Ovary (tissue), 9 donors: ENCODE results near the gene NGEF. TPM values are rescaled to one million over a fixed set of nuclear protein-coding genes. Genes with fewer than 3 reads are reported as not detected.
"Not testable (repeated sequence)": the region's sequence is repeated elsewhere in the genome, so short reads cannot be mapped to it uniquely, and the experiment has no call there.

ENCODE experiments used
- DNase-seq, 5 donors: peaks; one replicate each; pipeline ENCODE4 v3.0.0-alpha.2; 2019 to 2020
- H3K27ac ChIP-seq, 2 donors: fragments of 200-600 bp; one replicate each; pipeline versions ENCODE4 v1.5.1 to v1.8.0; 2019 to 2022
- H3K27me3 ChIP-seq: fragments of 200-600 bp; one replicate; pipeline ENCODE4 v1.8.0; 2022
- H3K36me3 ChIP-seq: fragments of 200-600 bp; sonication (generic); one replicate; pipeline ENCODE4 v1.5.1; 2019
- H3K4me1 ChIP-seq: one replicate; pipeline ENCODE4 v1.8.1; 2013; ENCODE audit warnings: mild to moderate bottlenecking, moderate library complexity; ENCODE audit not compliant: insufficient read depth
- H3K4me3 ChIP-seq: fragments of 200-600 bp; sonication (generic); one replicate; pipeline ENCODE4 v1.5.1; 2017
- H3K9me3 ChIP-seq, 2 donors: fragments of 200-600 bp in 1 of 2; sonication (generic) in 1 of 2; one replicate each; pipeline versions ENCODE4 v1.5.1 to v1.8.1; 2013 to 2019; ENCODE audit warnings: mild to moderate bottlenecking in 1 of 2, moderate library complexity in 1 of 2
- CTCF ChIP-seq, 3 donors: fragments of 450-650 bp in 2 of 3; fragments of 200-600 bp in 1 of 3; IDR thresholded peaks; one replicate each; pipeline versions ENCODE4 v1.5.1 to v1.8.0; 2016 to 2022; ENCODE audit warnings: antibody characterized with exemption in 3 of 3, mild to moderate bottlenecking in 1 of 3
- EP300 ChIP-seq: sonication (generic); formaldehyde crosslinking; IDR thresholded peaks from one replicate; pipeline ENCODE4 v1.6.1; 2017; ENCODE audit warnings: antibody characterized with exemption
- POLR2A ChIP-seq: fragments of 450-650 bp; IDR thresholded peaks from one replicate; pipeline ENCODE4 v1.6.1; 2017; ENCODE audit warnings: antibody characterized with exemption, mild to moderate bottlenecking, moderate library complexity
- WGBS, 3 donors: extraction: QIAGEN DNeasy Blood & Tissue Kit in 1 of 3; methylation state at CpG; one replicate each; pipeline versions ENCODE4 v1.1.5 to v1.1.7; 2013 to 2017; 5-methylcytosine and 5-hydroxymethylcytosine counted together
- intact Hi-C, 4 donors: fragments of 100-400 bp; cut with DNase I; formaldehyde crosslinking; loops; one replicate each; pipeline versions ENCODE4 v1.11.0 to v1.15.1; 2022 to 2023
- polyA plus RNA-seq, 2 donors: library from polyadenylated mRNA; stranded (reverse); fragments of 200-250 nt in 1 of 2; fragments of 350-450 nt in 1 of 2; fragmentation: Illumina TruSeq in 1 of 2; extraction: RNeasy Lipid Tissue Mini Kit (QIAGEN cat#74804) in 1 of 2; gene quantifications; one replicate each; pipeline ENCODE4 v1.2.3, GENCODE V29; 2013 to 2014
- total RNA-seq, 7 donors: library from RNA; depleted of rRNA in 2 of 7; stranded (reverse); fragments of >200 nt in 2 of 7; fragmentation: NEBNext Ultra II Directional in 3 of 7; extraction: Animal tissue kit (Norgen Biotek cat#: 25700) in 3 of 7; gene quantifications; one replicate each; pipeline versions ENCODE4 v1.1.0 to v1.2.4, GENCODE V29; 2016 to 2023
- donor health status: DM: no; HTN: no; CAD: no; lungs with moderate emphysema.
- donor health status: DM: no; HTN: no; CAD: no.
- donor health status: Bipolar disorder and iron deficiency.
- donor health status: DM: yes; HTN: yes; CAD: no.
- donor health status: DM: no; HTN: no; CAD: no.
- donor health status: DM: yes; HTN: yes; CAD: no.

NGEF gene
- total and polyA plus RNA-seq, 9 donors, result 0.18 to 3.1 (median 0.80) TPM

GRCh38 chr2:232852676-232853075 is 160.4 kb downstream of the NGEF start:
- TF ChIP-seq POLR2A (no peak), CTCF (IDR thresholded peaks at IDR 0.05) (no peak), EP300 (no peak)
- Histone ChIP-seq H3K27ac (no peak overlapping the region), H3K4me1 (no peaks in the 10 kb centered on the region), H3K36me3 (no peaks in the 10 kb centered on the region), H3K9me3 (no peaks in the 10 kb centered on the region), H3K27me3 (no peaks in the 10 kb centered on the region), H3K4me3 (no peak overlapping the region)
- intact Hi-C loops, result loop anchor here in 1 of 4 donors (5.0 kb wide), 1 partner anchor 400 kb away; the partner anchor contains the start of gene ATG16L1
- DNase-seq, result no peak
- WGBS, 3 donors, result 51 to 58% (median 58%) methylated on average over 2 of the region's 2 CpGs

GRCh38 chr2:232852081-232852480 is 161.0 kb downstream of the NGEF start:
- H3K27ac ChIP-seq, H3K4me3 ChIP-seq, DNase-seq, H3K27me3 ChIP-seq, H3K9me3 ChIP-seq, H3K36me3 ChIP-seq, H3K4me1 ChIP-seq: not testable (repeated sequence)
- intact Hi-C loops, result loop anchor here in 1 of 4 donors (5.0 kb wide), 1 partner anchor 400 kb away; the partner anchor contains the start of gene ATG16L1
- 91 to 94% (median 92%) methylated on average over 11 of the region's 11 CpGs for WGBS, 3 donors

GRCh38 chr2:232850039-232850438 is 163.0 kb downstream of the NGEF start:
- DNase-seq, result no peak
- Histone ChIP-seq H3K9me3 (no peaks in the 10 kb centered on the region), H3K36me3 (no peaks in the 10 kb centered on the region), H3K27me3 (no peaks in the 10 kb centered on the region), H3K27ac (no peak overlapping the region), H3K4me3 (no peak overlapping the region), H3K4me1 (no peaks in the 10 kb centered on the region)
- intact Hi-C loops, result loop anchor here in 1 of 4 donors (5.0 kb wide), 1 partner anchor 402 kb away; the partner anchor contains the start of gene ATG16L1
- 46 to 62% (median 60%) methylated on average over 3 of the region's 3 CpGs for WGBS, 3 donors
- TF ChIP-seq POLR2A (no peak), CTCF (IDR thresholded peaks at IDR 0.05) (no peak), EP300 (no peak)

GRCh38 chr2:232846055-232846454 is 167.0 kb downstream of the NGEF start:
- intact Hi-C loops, result no loop called here
- no peaks in the 10 kb centered on the region for H3K4me1 ChIP-seq
- no peaks in the 10 kb centered on the region for H3K36me3 ChIP-seq
- no peak for DNase-seq
- no peaks in the 10 kb centered on the region for H3K27me3 ChIP-seq
- H3K27ac ChIP-seq, result no peak overlapping the region
- TF ChIP-seq POLR2A, result no peak
- no peak for TF ChIP-seq CTCF (IDR thresholded peaks at IDR 0.05)
- no peak for TF ChIP-seq EP300
- H3K4me3 ChIP-seq, result no peak overlapping the region
- H3K9me3 ChIP-seq, result no peaks in the 10 kb centered on the region

- intact Hi-C loops, result no loop called here
- 25 to 54% (median 27%) methylated on average over 3 of the region's 3 CpGs for WGBS, 3 donors
- no peak for DNase-seq
- H3K4me1 ChIP-seq, result no peaks in the 10 kb centered on the region
- no peaks in the 10 kb centered on the region for H3K36me3 ChIP-seq
- H3K27ac ChIP-seq, result no peak overlapping the region
- no peak overlapping the region for H3K4me3 ChIP-seq
- no peaks in the 10 kb centered on the region for H3K9me3 ChIP-seq
- TF ChIP-seq CTCF (IDR thresholded peaks at IDR 0.05), result no peak
- TF ChIP-seq POLR2A, result no peak
- no peaks in the 10 kb centered on the region for H3K27me3 ChIP-seq
Observed at GRCh38 chr2:232843834-232844233, 169.2 kb downstream of the NGEF start.
